GM20431 (cell line): ENCODE results near the gene DNTTIP2.

ENCODE experiments used
- in situ Hi-C: fragments of 300-500 bp; cut with MseI, MboI; formaldehyde crosslinking; loops from one replicate; pipeline ENCODE4 v1.15.0; 2020; ENCODE audit warnings: low sequenced_read_pairs; ENCODE audit not compliant: unreplicated experiment

DNTTIP2 gene

GRCh38 chr1:93844262-93845045 lies 34.6 kb downstream of the DNTTIP2 start:
- in situ Hi-C loops = loop anchor here (25.0 kb wide), 2 partner anchors 407 to 532 kb away; partner anchors contain the start of gene FNBP1L

GRCh38 chr1:93842750-93843500 lies 36.1 kb downstream of the DNTTIP2 start:
- in situ Hi-C loops = loop anchor here (25.0 kb wide), 2 partner anchors 406 to 531 kb away; partner anchors contain the start of gene FNBP1L

GRCh38 chr1:93841771-93842170 lies 37.2 kb downstream of the DNTTIP2 start:
- in situ Hi-C loops = loop anchor here (25.0 kb wide), 2 partner anchors 404 to 529 kb away; partner anchors contain the start of gene FNBP1L

- in situ Hi-C loops = loop anchor here (25.0 kb wide), 2 partner anchors 404 to 529 kb away; partner anchors contain the start of gene FNBP1L
These were observed 38.0 kb downstream of the DNTTIP2 start for GRCh38 chr1:93840956-93841482.

DNA sequence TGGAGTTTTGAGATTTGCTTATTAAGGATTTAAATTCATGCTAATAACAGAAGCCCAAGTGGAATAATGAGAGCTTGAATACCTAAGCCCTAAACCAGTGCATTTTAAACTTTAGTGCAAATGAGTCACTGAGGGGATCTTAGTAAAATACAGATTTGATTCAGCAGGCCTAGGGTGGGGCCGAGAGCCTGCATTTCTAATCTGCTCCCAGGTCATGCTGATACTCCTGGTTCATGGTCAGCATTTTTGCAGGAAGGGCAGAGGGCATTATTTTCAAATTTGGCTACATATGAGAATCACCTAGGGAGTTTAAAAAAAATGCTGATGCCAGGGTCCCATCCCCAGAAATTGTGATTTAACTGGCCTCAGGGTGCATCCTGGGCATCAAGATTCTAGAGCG lies 39.3 kb downstream of the DNTTIP2 start:
- in situ Hi-C loops = loop anchor here (25.0 kb wide), 2 partner anchors 402 to 527 kb away; partner anchors contain the start of gene FNBP1L

- in situ Hi-C loops = loop anchor here (25.0 kb wide), 2 partner anchors 402 to 527 kb away; partner anchors contain the start of gene FNBP1L
These were observed 39.7 kb downstream of the DNTTIP2 start for GRCh38 chr1:93839307-93839706.

DNA sequence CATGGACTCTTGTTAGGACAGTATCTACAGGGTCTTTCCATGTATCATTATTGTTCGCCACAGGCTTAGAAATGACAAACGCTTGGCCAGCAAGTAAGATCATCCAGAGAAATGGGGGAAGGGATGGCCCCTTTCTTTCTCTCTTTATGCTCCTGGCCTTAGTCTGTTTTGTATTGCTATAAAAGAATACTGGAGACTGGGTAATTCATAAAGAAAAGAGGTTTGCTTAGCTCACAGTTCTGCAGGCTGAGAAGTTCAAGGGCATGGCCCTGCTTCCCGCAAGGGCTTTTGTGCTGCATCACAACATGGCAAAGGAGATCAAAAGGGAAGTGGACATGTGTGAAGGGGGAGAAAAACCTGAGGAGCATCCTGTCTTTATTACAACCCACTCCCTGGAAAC lies 41.0 kb downstream of the DNTTIP2 start:
- in situ Hi-C loops = loop anchor here (25.0 kb wide), 2 partner anchors 401 to 526 kb away; partner anchors contain the start of gene FNBP1L

- in situ Hi-C loops = loop anchor here (25.0 kb wide), 2 partner anchors 396 to 521 kb away; partner anchors contain the start of gene FNBP1L
These were observed 45.7 kb downstream of the DNTTIP2 start for GRCh38 chr1:93833293-93833692.

DNA sequence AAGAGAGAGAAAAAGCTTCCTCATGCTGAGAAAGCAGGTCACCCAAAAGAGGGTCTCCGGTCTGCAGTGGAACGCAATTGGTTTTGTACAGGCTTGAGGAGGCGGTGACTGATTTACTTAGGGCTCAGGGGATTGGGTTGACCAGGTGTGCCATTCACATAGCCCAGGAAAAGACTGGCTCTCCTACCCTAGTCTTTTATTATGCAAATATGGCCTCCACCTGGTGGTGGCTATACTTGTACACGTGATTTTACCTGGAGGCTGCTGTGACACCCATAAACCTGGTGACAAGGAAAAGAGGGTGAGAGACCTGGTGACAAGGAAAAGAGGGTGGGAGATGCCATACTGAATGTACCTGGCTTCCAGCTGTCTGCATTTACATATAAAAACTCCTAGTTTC lies 49.9 kb downstream of the DNTTIP2 start:
- in situ Hi-C loops = loop anchor here (25.0 kb wide), 2 partner anchors 392 to 517 kb away; partner anchors contain the start of gene FNBP1L

- in situ Hi-C loops = loop anchor here (25.0 kb wide), 2 partner anchors 391 to 516 kb away; partner anchors contain the start of gene FNBP1L
These were observed 50.6 kb downstream of the DNTTIP2 start for GRCh38 chr1:93828367-93828755.

DNA sequence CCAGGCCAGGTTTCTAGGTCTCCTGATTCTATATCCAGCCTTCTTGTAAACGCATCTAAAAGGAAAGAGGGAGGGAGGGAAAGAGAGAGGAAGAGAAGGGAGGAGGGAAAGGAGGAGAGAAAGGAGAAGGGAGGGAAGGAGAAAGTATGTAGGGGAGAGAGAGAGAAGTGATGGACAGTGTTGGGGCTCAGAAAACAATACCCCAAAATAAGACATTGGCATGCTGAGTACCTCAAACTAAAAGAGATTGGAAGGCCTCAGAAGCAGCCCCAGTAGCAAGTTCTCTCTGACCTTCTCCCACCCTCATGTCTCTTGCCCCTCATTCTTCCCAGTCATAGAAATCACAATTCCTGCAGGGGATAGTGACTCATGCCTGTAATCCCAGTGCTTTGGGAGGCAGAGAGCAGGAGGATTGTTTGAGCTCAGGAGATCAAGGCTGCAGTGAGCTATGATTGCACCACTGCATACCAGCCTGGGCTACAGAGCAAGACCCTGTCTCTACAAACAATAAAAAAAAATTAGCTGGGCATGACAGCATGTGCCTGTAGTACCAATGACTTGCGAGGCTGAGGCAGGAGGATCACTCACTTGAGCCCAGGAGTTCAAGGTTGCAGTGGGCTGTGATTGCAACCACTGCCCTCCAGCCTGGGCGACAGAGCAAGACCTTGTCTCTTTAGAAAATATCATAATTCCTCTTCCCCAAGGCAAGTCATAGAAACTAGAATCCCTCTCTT lies 51.2 kb downstream of the DNTTIP2 start:
- in situ Hi-C loops = loop anchor here (25.0 kb wide), 2 partner anchors 390 to 515 kb away; partner anchors contain the start of gene FNBP1L

DNA sequence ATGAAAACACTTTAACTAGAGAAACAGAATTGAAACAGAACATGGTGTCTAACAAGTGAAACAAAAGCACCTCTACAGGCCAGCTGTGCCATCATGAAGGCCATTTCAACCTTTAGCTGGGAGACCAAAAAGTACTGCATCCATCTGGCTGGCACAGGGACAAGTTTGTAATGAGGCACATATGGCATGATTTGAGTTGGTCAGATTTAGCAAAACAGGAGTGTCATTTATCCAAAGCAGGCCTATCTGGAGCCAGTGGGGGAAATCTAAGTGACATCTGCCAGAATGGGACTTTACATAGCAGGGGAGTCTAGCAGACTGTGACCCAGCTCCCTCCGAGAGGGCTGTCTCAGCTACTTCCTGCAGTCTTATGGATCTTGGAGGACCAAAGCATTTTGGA lies 51.9 kb downstream of the DNTTIP2 start:
- in situ Hi-C loops = loop anchor here (25.0 kb wide), 2 partner anchors 390 to 515 kb away; partner anchors contain the start of gene FNBP1L

- in situ Hi-C loops = loop anchor here (25.0 kb wide), 2 partner anchors 388 to 513 kb away; partner anchors contain the start of gene FNBP1L
These were observed 54.2 kb downstream of the DNTTIP2 start for GRCh38 chr1:93824834-93825233.

GRCh38 chr1:93822730-93823425 lies 56.1 kb downstream of the DNTTIP2 start:
- in situ Hi-C loops = no loop called here

- in situ Hi-C loops = no loop called here
These were observed 57.4 kb downstream of the DNTTIP2 start for GRCh38 chr1:93821423-93822144.

DNA sequence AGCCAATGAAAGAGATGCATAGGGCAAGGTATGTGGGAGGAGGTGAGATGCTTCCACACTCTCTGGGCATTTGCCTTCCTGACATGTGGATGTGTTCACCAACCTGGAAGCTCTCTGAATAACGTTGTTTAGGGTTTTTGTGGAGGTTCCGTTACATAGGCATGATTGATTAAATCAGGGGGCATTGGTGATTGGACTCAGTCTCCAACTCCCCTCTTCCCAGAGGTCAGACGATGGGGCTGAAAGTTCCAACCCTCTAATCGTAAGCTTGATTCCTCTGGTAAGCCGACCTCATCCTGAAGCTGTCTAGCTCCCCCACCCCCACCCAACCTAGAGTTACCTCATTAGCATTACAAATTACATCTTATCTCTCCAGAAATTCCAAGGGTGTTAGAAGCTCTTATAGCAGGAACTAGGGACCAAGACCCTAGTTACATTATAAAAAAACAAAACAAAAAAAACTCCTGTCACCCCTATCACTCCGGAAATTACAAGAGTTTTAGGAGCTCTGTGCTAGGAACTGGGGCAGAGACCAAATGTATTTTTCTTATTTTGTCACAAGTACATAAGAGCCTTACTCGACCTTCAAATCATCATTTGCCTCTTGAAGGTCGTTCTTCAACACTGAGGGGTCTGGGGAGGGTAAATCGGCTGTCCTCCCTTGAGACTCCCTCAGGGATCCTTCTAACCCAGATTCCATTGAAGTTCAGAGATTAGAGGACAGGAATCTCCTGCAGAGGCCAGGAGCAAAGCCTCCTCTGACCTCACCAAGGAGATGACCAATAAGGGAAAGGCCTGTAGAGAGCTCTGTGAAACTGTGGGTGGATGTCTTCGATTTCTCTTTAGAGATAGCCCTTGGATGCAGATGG lies 58.2 kb downstream of the DNTTIP2 start:
- in situ Hi-C loops = no loop called here

DNA sequence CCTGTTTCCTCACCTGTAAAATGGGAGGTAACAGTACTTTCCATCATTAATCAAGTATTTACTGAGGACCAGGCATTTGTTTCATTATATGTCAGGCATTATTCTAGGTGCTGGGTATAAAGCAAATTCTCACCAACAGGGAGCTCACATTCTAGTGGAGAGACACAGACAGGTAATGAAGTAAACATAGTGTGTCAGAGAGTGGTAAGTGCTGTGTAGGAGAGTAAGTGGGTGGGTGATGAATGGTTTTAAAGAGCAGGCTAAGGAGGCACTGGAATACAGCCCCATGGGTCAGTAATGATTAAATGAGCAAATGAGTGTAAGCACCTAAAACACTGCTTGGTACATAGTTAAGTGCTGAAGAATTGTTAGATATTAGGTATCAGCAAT lies 60.4 kb downstream of the DNTTIP2 start:
- in situ Hi-C loops = loop anchor here (10.0 kb wide), 1 partner anchor 194 kb away; no protein-coding TSS in a partner anchor
